ENCODE measurements around the gene PLVAP.

The PLVAP gene

DNA sequence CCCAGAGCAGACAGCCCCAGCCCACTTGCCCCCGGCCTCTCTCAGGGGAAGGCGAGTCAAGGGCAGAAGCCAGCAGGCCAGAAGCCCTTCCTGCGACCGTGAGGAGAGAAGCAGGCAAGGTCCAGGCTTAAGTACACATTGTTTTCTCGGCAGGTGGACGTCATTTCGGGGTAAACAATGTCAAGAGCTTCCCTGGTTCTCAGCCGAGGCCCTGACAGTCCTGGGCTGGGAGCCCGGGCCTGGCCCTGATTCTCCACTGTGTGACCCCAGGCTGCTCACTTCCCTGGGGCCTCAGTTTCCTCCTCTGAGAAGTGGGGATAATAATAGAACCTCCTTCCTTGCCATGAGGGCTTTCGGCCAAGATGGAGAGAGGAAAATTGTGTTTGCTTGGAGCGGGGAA is 19.4 kb downstream of the PLVAP start:
- Histone ChIP-seq H3K27me3 (ENCODE audit: insufficient read depth, low read depth, severe bottlenecking) (no peaks in the 10 kb centered on the region), H3K4me3 (ENCODE audit: low read depth, low read length) (no peak overlapping the region), H3K36me3 (no peaks in the 10 kb centered on the region), H3K27ac (no peak overlapping the region), H3K9me3 (ENCODE audit: severe bottlenecking) (no peaks in the 10 kb centered on the region)
- DNase-seq, result no peak
- TF ChIP-seq, protein P1, sequence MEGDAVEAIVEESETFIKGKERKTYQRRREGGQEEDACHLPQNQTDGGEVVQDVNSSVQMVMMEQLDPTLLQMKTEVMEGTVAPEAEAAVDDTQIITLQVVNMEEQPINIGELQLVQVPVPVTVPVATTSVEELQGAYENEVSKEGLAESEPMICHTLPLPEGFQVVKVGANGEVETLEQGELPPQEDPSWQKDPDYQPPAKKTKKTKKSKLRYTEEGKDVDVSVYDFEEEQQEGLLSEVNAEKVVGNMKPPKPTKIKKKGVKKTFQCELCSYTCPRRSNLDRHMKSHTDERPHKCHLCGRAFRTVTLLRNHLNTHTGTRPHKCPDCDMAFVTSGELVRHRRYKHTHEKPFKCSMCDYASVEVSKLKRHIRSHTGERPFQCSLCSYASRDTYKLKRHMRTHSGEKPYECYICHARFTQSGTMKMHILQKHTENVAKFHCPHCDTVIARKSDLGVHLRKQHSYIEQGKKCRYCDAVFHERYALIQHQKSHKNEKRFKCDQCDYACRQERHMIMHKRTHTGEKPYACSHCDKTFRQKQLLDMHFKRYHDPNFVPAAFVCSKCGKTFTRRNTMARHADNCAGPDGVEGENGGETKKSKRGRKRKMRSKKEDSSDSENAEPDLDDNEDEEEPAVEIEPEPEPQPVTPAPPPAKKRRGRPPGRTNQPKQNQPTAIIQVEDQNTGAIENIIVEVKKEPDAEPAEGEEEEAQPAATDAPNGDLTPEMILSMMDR (IDR thresholded peaks at IDR 0.05; ENCODE audit: low read depth, low read length), result no peak

DNA sequence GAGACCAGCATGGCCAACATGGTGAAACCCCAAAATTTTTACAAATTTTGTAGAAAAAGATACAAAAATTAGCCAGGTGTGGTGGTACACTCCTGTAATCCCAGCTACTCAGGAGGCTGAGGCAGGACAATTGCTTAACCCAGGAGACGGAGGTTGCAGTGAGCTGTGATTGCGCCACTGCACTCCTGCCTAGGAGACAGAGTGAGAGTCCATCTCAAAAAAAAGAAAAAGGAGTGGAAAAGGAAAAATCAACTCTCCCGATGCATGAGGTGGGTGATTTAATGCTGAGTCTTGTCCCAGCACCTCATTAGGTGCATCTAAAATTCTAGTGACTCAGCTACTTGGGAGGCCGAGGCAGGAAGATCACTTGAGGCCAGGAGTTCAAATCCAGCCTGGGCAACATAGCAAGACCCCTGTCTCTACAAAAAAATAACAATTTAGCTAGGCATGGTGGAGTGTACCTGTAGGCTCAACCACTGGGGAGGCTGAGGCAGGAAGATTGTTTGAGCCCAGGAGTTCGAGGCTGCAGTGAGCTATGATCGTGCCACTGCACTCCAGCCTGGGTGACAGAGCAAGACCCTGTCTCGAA is 20.0 kb downstream of the PLVAP start:
- Histone ChIP-seq H3K4me3 (ENCODE audit: low read depth, low read length) (no peak overlapping the region), H3K27ac (no peak overlapping the region), H3K27me3 (ENCODE audit: insufficient read depth, low read depth, severe bottlenecking) (no peaks in the 10 kb centered on the region), H3K9me3 (ENCODE audit: severe bottlenecking) (no peaks in the 10 kb centered on the region), H3K36me3 (no peaks in the 10 kb centered on the region)
- DNase-seq, result no peak
- TF ChIP-seq, protein P1 (IDR thresholded peaks at IDR 0.05; ENCODE audit: low read depth, low read length), result no peak

GRCh38 chr19:17353386-17353785 is 23.8 kb downstream of the PLVAP start:
- no peaks in the 10 kb centered on the region for H3K9me3 ChIP-seq (ENCODE audit: severe bottlenecking)
- TF ChIP-seq, protein P1 (IDR thresholded peaks at IDR 0.05; ENCODE audit: low read depth, low read length), result no peak
- DNase-seq, result no peak
- no peaks in the 10 kb centered on the region for H3K27me3 ChIP-seq (ENCODE audit: insufficient read depth, low read depth, severe bottlenecking)
- no peak overlapping the region for H3K4me3 ChIP-seq (ENCODE audit: low read depth, low read length)
- no peak overlapping the region for H3K27ac ChIP-seq
- H3K36me3 ChIP-seq, result no peaks in the 10 kb centered on the region

- H3K27ac ChIP-seq, result no peak overlapping the region
- DNase-seq, result no peak
- TF ChIP-seq, protein P1 (IDR thresholded peaks at IDR 0.05; ENCODE audit: low read depth, low read length), result no peak
- no peaks in the 10 kb centered on the region for H3K36me3 ChIP-seq
- H3K27me3 ChIP-seq (ENCODE audit: insufficient read depth, low read depth, severe bottlenecking), result no peaks in the 10 kb centered on the region
- H3K4me3 ChIP-seq (ENCODE audit: low read depth, low read length), result no peak overlapping the region
- H3K9me3 ChIP-seq (ENCODE audit: severe bottlenecking), result no peaks in the 10 kb centered on the region
Observed at GRCh38 chr19:17352608-17353280, 24.4 kb downstream of the PLVAP start.

DNA sequence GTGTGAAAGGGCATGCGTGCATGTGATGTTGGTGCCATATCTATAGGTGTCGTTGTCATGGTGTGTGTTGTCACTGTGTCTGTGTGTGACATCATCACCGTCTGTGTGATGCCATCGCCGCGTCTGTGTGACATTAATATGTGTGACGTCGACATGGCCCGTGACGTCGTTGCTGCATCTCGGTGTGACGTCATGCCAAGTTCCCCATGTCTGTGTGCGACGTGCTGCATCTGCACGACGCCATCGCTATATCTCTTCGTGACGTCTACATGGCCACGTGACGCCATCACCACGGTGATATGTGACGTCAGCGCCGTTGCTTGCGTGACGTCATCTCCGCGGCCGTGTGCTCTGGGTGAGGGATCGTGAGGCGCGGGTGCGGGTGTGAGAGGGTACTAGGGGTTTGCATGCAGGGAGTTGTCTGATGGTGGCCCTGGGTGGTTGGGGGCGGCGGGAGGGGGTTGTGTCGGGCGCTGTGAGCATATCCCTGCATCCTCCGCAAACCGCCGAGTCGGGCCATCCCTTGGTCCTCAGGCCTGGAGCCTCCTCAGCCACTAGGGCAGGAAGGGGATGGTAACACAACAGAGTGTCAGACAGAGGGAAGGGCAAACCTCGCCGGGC is 25.2 kb downstream of the PLVAP start:
- Histone ChIP-seq H3K27ac (no peak overlapping the region), H3K4me3 (ENCODE audit: low read depth, low read length) (no peak overlapping the region), H3K9me3 (ENCODE audit: severe bottlenecking) (no peaks in the 10 kb centered on the region), H3K27me3 (ENCODE audit: insufficient read depth, low read depth, severe bottlenecking) (no peaks in the 10 kb centered on the region), H3K36me3 (no peaks in the 10 kb centered on the region)
- TF ChIP-seq, protein P1 (IDR thresholded peaks at IDR 0.05; ENCODE audit: low read depth, low read length), result no peak
- DNase-seq, result no peak
